Measurements from ENCODE around the gene RBPJ.

DNA sequence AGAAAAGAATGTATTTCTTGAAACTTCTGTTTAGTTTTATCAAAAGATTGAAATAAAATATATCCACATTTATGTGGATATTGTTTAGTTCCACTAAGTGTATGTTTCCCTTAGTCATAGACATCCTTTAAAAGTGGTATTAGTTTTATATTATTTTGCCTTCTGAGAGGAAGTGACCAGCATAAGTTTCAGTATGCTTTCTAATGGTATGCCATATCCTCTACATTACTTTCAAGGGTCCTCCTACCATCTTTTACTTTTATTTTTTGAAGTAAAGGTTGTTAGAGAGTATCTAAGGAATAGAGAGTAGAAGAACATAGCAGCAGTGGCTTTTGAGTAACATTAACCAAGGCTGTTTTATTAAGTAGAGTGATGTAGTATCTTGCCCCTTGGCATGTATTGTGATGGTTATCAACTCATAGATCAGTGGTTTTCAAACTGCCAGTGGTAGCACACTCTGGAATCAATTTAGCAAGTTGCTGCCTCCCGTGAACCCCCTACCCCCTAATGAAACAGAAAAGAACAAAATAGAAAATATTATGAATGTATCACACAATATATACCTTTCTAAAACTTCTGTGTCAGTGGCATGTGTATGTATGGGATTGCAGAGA lies 44.8 kb downstream of the RBPJ start:
- TF ChIP-seq, protein P1, sequence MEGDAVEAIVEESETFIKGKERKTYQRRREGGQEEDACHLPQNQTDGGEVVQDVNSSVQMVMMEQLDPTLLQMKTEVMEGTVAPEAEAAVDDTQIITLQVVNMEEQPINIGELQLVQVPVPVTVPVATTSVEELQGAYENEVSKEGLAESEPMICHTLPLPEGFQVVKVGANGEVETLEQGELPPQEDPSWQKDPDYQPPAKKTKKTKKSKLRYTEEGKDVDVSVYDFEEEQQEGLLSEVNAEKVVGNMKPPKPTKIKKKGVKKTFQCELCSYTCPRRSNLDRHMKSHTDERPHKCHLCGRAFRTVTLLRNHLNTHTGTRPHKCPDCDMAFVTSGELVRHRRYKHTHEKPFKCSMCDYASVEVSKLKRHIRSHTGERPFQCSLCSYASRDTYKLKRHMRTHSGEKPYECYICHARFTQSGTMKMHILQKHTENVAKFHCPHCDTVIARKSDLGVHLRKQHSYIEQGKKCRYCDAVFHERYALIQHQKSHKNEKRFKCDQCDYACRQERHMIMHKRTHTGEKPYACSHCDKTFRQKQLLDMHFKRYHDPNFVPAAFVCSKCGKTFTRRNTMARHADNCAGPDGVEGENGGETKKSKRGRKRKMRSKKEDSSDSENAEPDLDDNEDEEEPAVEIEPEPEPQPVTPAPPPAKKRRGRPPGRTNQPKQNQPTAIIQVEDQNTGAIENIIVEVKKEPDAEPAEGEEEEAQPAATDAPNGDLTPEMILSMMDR (IDR thresholded peaks at IDR 0.05): no peak
- TF ChIP-seq POLR2A (IDR thresholded peaks at IDR 0.05): no peak
